HG02970 (cell line): Measurements from ENCODE around the gene RNF223.
"Not testable (repeated sequence)": the region's sequence is repeated elsewhere in the genome, so short reads cannot be mapped to it uniquely, and the experiment has no call there.

Source experiments
- ATAC-seq: cut with Tn5 transposase; IDR thresholded peaks from one replicate; pipeline ENCODE4 v1.9.1; 2021; ENCODE audit warnings: mild to moderate bottlenecking, moderate library complexity, moderate number of reproducible peaks; ENCODE audit not compliant: unreplicated experiment, low FRiP score

The RNF223 gene

GRCh38 chr1:1088029-1088800 lies 14.1 kb upstream of the RNF223 start:
- ATAC-seq = no peak

GRCh38 chr1:1087351-1088028 lies 13.4 kb upstream of the RNF223 start:
- no peak for ATAC-seq

- ATAC-seq = no peak
These were observed 12.8 kb upstream of the RNF223 start for GRCh38 chr1:1086911-1087341.

- no peak for ATAC-seq
These were observed 12.1 kb upstream of the RNF223 start for GRCh38 chr1:1085911-1086841.

GRCh38 chr1:1085171-1085841 lies 11.2 kb upstream of the RNF223 start:
- ATAC-seq = no peak

- ATAC-seq = no peak
These were observed 10.5 kb upstream of the RNF223 start for GRCh38 chr1:1084372-1085170.

GRCh38 chr1:1083416-1084371 lies 9.6 kb upstream of the RNF223 start:
- no peak for ATAC-seq

GRCh38 chr1:1082776-1083415 lies 8.8 kb upstream of the RNF223 start:
- ATAC-seq = no peak

GRCh38 chr1:1082239-1082775 lies 8.2 kb upstream of the RNF223 start:
- no peak for ATAC-seq

- ATAC-seq = no peak
These were observed 7.5 kb upstream of the RNF223 start for GRCh38 chr1:1081311-1082238.

GRCh38 chr1:1080951-1081310 lies 6.8 kb upstream of the RNF223 start:
- no peak for ATAC-seq

- ATAC-seq = no peak
These were observed 6.1 kb upstream of the RNF223 start for GRCh38 chr1:1080122-1080757.

- ATAC-seq = no peak
These were observed 5.5 kb upstream of the RNF223 start for GRCh38 chr1:1079408-1080121.

- not testable (repeated sequence) for ATAC-seq
These were observed 3.3 kb upstream of the RNF223 start for GRCh38 chr1:1077396-1077795.

GRCh38 chr1:1075148-1075935 lies 1.2 kb upstream of the RNF223 start:
- no peak for ATAC-seq
